Activated T-cell treated with anti-CD3 and anti-CD28 coated beads, Interleukin-2, amount 50 U/mL, for 1 hour (primary cell): ENCODE results near the gene DISP3.

Experiments used
- DNase-seq: peaks from one replicate; pipeline ENCODE4 v3.0.0-alpha.2; 2020

Gene DISP3

DNA sequence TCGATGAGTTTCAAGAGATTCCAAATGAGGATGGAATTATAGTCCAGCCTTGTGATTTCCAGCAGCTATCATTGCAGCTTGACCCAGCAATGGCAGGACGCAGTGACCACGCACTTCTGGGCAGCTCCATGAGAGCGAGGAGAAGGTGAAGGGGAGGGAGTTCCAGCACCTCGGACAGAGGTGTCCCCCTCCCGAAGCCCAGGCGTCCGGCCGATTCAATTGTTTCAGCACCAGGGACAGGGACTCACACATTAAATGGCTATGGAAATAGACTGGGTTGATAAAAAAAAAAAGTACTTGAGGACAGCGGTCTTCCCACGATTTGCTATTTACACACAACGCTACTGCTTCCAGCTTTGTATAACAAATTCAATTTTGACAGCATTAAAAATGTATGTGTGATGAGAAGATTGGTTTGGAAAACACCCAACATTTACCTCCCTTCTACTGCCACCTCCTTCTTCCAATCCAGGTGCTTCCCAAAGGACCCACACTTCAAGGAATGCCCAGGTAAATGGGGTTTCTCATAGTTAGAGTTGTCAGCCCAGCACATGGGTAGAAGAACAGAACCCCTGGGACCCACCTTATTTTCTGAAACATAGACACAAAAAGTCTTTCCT, 71.8 kb downstream of the DISP3 start:
- no peak for DNase-seq

DNA sequence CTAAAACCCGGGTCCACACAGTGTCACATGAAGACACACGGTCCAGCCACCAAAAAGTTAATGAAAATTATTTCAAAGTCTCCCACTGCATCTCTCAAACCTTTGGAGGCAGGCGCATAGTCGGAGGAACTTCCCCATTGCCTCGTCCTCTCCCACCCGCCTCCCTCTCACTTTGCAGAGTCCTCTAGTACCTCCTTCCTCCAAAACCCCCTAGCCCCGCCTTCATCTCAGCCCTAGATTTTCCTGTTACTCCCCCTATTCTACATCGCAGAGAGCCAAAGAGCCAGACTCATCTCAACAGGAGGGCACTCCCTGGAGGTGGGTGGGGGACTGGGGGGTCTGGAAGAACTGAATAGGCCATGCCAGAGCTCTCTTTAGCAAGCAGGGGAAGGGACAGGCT, 79.3 kb downstream of the DISP3 start:
- no peak for DNase-seq

DNA sequence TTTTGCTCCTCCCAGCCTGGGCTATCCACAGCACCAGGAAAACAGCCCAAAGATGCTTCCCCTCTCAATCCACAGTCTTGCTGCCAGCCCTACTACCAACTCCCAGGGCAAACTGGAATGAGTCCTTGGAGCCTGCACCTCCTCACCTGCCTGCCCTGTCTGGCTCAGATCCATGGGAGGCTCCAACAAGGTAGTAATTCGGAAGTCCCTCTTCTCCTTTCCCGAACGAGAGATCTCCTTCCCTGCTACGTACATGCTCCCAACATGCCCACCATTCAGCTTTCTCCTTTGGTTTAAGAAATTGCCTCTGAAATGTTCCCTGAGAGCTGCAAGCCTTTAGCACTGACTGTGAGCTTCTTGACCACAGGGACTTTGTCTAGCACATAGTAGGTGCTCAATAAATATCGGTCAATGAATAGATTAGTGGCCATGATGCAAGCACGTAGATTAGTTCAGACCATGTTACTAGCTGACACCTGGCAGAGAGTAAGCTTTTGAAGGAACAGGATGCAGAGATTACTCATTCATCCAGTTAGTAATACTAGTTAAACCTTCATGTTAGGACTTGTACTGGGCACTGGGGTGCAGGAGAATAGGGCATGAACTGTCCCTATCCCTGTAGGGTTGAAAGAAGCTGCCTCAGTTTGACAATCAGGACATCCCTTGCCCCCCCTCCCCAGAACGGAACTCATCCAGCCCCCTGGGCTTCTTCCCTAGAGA, 80.1 kb downstream of the DISP3 start:
- DNase-seq: no peak

DNA sequence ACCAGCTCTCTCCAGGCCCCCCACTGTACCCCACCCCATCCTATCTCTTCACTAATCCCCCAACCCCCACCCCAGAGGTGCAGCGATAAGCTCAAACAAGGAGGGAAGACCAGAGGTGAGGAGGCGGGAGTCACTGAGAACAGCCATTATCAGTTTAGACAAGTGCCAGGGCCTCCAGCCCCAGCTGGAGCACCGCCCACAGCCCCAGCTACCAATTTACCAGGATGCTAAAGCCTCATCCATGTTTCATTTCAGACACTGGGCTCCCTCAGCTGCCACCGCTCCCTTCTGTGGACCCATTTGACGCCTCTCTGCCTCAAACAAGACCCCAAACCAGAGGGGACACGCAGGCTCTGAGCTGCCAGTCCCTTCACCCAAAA, 80.6 kb downstream of the DISP3 start:
- DNase-seq: no peak

DNA sequence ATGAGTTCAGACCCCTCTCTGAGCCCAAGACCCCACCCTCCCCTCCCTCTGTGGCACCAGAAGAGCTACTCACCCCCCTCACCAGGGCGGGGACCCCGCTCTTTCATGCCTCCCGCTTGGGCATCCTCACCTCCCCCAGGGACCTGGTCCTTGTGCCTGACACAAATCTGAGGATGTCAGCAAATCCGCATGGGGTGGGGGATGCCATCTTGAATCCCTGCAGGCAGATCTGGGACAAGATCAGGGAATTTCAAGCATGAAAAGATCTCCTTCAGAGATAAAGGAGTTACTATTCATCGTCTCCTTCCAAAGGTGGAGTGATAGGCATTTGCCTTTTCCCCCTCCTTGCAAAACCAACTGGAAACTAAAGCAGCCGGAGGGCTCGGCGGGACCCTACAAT, 81.1 kb downstream of the DISP3 start:
- no peak for DNase-seq

DNA sequence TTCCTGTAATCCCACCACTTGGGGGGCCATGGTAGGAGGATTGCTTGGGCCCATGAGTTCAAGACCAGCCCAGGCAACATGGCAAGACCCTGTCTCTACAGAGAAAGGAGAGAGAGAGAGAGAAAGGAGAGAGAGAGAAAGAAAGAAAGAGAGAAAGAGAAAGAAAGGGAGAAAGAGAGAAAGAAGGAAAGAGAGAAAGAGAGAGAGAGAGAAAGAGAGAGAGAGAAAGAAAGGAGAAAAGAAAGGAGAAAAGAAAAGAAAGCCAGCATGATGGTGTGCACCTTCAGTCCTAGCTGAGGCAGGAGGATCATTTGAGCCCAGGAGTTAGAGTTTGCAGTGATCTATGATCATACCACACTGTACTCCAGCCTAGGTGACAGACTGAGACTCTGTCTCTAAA, 82.8 kb downstream of the DISP3 start:
- DNase-seq: no peak

DNA sequence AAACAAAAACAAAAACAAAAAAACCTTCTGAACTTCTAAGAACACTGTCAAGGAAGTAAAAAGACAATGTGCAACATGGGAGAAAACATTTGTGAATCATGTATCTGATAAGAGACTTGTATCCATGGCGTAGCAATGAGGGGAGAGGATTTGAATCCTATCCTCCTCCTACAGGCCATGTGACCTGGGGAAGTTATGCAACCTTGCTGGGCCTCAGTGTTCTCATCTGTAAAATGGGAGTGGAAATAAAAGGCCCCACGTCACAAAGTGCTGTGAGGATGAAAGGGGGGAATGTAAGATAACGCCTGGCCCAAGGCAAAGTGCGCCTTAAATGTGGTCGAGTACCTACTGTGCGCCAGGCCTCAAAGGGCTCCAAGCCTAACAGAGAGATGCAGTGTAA, 83.7 kb downstream of the DISP3 start:
- DNase-seq: no peak

DNA sequence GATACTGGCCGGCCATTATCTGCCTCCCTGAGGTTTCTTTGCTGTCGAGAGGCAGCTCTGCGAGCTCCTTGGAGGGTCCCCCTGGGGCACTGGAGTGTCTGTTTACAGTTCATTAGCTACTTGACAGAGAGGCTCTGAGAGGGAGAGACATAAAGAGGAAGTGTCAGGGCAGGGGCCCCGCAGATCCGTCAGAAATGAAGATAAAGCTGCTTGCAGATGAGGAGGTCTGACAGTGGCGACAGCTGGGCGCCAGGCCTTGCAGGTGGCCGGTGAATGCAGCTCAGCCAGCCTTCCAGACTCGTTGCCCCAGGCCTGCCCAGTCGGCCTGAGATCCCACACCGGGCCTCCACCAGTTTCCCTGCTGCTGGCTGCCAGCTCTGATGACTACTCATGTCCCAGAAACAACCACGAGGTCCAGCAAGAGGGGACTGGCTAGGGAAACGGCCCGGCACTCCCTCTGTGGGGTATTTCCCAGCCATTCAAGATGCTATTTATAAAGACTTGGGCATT, 84.7 kb downstream of the DISP3 start:
- no peak for DNase-seq

DNA sequence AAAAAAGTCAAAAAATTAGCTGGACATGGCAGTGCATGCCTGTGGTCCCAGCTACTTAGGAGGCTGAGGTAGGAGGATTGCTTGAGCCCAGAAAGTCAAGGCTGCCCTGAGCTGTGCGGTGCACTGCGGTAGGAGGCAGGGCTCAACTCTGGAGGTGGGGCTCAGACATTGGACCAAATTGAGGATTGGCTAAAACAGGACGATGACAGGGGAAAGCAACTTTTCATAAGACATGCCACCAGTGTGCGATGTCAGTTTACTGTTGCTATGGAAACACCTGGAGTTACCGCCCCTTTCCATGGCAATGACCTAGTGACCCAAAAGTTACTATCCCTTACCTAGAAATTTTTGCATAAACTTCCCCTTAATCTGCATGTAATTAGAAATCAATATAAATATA, 85.3 kb downstream of the DISP3 start:
- DNase-seq: no peak

DNA sequence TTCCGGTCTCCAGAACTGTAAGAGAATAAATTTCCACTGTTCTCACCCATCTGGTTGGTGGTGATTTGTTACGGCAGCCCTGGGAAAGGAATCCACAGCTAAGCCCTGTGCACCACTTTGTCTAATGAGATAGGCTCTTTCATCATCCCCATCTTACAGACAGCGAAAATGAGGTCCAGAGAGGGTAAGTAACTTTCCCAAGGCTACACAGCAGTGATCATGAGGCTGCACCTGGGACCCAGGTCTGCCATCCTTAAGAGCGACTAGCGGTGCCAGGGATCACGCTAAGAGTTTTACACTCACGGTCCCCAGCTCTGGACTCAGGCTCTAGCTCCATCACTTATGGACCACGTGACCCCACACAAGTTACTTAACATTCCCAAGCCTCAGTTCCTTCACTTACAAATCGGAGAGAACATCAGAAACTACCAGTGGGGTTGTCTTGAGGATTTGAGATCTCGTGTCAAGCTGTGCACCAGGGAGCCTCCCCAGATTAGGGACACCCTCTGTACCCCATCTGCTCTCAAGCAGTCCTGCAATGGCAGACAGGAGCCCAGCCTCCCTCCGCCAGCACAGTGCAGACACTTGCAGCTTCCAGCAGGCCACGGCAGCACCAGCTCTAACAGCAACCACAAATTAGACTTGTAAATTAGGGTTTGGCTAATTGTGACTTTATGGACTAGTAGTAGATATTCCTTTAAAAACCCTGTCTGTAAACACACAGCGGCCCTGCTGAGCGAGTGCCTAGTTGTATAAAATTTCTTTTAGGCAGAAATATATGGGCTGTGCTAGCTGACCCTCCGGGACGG, 87.3 kb downstream of the DISP3 start:
- no peak for DNase-seq

DNA sequence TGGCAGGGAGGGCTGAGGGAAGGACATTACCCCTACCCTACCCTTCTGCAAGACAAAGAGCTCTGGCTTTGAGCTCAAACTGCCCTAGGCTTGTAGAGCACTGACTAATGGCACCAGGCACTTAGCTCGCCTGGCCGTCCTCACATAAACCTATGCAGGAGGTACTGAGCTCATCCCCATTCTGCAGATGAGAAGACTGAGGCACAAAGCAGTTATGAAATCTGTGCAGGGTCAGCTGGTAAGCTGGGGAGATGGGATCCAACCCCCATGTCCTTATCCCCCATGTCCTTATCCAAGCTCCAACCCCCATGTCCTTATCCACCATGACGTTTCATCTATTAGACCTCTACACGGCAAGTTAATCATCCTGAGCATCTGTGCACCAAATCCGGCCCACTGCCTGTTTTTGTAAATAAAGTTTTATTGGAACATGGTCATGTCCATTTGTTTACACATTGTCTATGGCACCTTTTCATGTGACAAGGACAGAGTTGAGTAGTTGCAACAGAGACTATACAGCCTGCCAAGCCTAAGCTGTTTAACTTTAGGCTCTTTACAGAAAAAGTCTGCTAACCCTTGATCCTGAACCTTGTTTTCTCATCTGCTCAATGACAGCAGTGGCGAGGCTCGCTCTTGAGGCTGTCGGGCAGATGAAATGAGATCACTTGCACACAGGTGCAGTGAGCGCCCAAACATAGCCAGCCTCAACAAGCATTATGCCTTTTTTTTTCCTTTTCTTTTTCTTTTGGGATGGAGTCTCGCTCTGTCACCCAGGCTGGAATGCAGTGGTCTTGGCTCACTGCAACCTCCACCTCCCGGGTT, 88.5 kb downstream of the DISP3 start:
- DNase-seq: no peak

DNA sequence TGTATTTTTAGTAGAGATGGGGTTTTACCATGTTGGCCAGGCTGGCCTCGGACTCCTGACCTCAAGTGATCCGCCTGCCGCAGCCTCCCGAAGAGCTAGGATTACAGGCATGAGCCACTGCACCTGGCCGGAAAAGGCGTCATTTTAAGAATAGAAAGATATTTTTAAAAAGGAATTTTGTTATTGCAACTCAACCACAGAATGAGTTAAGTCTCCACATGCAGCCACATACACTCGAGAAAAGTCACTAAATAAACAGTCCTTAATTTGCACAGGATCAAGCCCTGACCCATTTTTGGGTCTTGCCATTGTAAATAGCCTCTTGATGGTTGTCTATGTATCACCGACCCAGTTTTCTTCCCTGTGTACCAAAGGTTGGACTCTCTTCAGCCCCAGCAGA, 89.7 kb downstream of the DISP3 start:
- DNase-seq: no peak

DNA sequence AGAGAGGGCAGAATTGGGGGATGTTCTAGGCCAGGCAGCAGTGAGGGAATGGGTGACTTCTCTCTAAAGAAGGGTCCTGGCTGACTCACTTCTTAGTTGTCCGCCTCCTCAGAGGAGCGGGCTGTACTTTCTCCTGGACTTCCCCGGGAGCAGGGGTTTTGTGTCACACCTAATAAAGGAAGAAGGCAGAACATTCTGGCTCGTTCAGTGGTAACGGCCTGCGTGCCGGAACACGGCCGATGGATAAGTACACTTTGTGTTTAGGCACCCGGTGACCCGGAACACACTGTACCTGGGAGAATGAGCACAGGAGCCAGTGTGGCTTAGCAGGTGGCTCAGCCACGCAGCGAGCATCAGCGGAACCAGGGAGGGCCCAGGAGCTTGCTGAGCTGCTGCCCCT, 90.6 kb downstream of the DISP3 start:
- DNase-seq: no peak

DNA sequence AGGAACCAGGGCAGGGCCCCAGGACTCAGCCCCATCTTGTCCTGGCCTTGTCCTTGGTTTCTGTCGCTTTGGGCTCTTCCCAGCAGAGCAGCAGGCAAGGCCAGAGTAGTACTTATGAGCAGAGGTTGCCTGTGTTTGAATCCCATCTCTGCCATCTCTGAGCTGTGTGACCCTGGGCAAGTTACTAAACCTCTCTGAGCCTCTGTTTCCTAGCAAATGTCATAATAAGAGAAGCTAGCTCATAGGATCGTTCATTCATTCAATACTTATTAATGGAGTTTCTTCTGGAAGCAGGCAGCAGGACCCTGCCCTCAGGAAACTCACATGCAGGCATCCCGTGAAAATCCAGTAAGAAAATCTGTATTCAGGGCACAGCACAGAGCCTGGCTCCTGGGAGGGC, 91.0 kb downstream of the DISP3 start:
- no peak for DNase-seq

DNA sequence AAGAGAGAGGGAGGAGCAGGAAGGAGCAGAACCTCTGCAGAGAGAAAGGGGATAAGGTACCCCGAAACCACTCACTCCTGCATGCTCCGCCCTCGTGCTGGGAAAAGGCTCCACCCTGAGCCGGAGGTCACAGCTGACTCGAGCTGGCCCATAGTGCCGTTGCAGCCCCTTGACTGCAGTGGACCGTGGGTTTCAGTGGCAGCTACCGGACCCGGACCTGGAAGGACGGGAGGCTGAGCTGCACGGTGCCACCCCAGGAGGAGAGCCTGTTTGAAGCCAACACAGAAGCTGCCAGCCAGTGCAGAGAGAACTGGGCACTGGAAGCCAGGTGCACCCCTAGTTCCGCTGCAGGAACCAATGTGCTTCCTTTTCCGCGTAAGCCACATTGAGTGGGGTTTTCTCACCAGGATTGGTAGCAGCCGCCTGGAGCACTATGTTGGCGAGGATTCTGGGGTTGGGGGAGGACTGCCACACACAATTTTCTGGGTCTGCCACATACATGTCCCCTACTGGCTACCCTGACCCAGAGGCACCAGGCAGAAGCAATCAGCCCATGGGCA, 91.9 kb downstream of the DISP3 start:
- no peak for DNase-seq

DNA sequence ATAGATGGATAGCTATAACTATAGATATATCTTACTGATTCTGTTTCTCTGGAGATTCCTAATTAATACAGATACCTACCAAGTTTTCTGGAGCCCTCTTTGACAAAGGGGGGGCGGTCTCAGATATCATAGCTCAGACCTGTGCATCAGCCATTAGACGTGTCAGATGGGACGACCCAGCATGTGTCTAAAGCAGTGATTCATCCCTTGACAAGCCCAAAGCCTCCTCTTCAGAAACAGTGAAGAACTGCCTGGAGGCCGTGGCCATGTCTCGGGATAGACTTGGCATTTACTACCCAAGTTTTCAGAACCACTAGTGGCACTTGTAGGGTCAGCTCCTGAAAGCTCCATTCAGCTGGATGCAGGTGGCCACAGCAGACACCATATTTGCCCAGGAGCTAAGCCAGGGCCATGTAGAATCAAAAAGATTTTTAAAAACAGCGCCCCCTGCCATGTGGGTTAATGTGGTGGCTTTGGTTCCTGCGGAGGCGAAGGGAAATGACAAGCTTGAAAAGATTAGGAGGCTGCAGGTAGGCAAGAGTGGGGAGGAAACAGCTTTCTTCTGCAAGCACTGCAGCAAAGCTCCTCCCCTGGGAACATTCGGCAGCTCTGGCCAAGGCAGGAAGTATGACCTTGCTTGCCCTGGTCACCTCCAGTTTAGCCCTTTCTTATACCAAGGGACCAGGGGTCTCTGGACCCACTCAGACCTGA, 93.1 kb downstream of the DISP3 start:
- no peak for DNase-seq

DNA sequence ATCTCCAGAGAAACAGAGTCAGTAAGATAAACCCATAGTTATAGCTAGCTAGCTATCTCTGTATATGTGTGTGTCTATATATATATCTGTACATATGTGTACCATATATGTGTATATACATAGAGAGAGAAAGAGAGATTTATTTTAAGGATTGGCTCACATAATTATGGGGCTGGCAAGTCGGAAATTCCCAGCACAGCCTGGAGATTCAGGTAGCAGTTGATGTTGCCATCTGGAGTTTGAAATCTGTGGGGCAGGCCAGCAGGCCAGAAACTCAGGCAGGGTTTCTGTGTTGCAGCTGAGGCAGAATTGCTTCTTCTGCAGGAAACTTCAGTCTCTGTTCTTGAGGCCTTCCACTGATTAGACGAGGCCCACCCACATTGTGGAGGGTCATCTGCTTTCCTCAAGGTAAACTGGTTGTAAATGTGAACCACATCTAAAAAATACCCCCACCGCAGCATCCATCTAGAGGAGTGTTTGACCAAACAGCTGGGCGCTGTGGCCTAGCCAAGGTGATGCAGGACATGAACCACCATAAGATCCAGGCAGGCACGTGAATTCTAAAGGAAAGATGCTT, 94.2 kb downstream of the DISP3 start:
- no peak for DNase-seq

DNA sequence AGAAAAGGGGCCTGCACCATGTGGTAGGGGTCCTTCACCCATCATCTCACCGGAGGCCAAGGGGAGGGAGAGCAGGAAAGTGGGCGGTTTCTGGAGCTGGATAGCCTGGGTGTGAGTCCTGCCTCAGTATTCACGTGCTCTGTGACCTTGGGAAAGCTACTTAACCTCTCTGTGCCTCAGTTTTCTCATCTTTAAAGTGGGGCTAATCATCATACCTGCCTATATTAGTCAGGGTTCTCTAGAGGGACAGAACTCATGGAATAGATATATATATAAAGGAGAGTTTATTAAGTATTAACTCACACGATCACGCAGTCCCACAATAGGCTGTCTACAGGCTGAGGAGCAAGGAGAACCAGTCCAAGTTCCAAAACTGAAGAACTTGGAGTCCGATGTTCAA, 96.6 kb downstream of the DISP3 start:
- no peak for DNase-seq

DNA sequence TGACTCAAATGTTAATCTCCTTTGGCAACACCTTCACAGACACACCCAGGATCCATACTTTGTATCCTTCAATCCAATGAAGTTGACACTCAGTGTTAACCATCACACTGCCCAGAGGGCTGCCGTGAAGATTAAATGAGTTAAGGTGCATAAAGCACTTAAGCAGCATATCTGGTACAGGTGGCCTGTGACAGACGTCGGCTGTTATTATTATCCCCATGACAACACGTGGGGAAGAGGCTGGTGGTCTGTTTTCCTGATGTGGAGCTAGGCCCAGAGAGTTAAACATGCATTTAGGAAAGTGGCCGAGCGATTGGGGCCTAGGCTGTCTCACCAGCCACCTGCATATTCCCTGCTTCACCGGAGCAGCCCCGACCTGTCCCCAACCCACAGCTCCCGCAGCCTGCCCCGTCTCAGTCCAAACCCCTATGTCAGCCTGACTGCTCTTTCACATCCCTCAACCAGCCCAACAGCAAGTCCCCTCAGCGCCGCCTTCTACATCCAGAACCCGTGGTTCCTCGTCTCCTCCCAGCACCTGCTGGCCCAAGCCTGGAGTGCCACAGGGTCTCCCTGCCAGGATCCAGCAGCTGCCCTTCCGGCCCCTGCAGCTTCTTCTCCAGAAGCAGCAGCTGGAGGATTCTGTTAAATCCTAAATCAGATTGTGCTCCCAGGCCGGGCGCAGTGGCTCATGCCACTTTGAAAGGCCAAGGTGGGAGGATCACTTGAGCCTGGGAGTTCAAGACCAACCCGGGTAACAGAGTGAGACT, 97.3 kb downstream of the DISP3 start:
- DNase-seq: no peak

DNA sequence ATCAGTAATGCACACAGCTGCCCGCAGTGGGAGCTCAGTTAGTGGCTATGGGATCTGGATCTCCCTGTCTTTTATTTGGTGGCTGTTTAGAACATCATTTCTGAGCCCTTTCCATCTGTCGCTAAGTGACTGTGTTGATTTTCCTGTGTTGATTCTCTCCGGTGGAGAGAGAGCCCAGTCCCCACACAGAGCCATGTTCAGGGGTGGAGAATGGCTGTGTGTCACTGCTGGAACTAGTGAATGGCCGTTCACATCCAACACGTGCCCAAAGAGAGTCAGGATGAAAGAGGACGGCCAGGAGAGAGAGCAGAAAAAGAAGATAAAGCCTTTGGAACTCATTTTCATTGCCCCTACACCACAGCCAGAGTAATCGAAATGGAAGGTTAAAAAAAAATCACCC, 99.0 kb downstream of the DISP3 start:
- no peak for DNase-seq

DNA sequence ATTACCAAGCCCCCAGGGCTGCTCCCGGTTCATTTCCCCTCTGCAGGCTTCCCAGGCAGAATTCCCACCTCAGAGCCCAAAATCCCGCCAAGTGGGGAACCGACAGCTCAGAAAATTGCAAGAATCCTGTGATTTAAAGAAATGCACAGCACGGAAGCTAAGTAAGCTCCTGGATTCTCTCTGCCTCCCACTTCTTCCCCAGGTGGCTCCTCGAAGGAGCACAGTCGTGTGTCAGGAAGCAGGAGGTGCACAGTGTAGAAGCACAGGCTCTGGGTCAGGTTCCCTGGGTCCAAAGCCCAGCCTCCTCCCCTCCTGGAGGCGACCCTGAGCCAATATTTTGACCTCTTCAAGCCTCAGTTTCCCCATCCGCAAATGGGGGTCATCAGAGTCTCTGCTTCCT, 100.6 kb downstream of the DISP3 start:
- no peak for DNase-seq
